Measurements from ENCODE around the gene SRMS. TPM values are rescaled to one million over a fixed set of nuclear protein-coding genes. Genes with fewer than 3 reads are reported as not detected.
A peak's percentile ranks its signal among the peaks of the same experiment; 100 is the strongest.

The SRMS gene
- total RNA-seq, 1 donor from 2014 or later = not detected

- no peak for DNase-seq
These were observed 47.2 kb downstream of the SRMS start for GRCh38 chr20:63500151-63500901.

- DNase-seq = no peak
These were observed 48.1 kb downstream of the SRMS start for GRCh38 chr20:63499338-63499969.

- DNase-seq = peak; percentile 12
These were observed 48.6 kb downstream of the SRMS start, which contains the start of gene EEF1A2 for GRCh38 chr20:63498960-63499337. Gene EEF1A2 (minus strand): TSS chr20:63499083. CDS start chr20:63497763, 1,320 bp downstream.

- peak; percentile 37 for DNase-seq
These were observed 49.3 kb downstream of the SRMS start for GRCh38 chr20:63497946-63498935.

GRCh38 chr20:63497138-63497945 is 50.2 kb downstream of the SRMS start:
- DNase-seq = no peak

- no peak for DNase-seq
These were observed 50.9 kb downstream of the SRMS start for GRCh38 chr20:63496596-63497120.

GRCh38 chr20:63495741-63496595 is 51.6 kb downstream of the SRMS start:
- DNase-seq = peak; percentile 66

GRCh38 chr20:63495167-63495720 is 52.3 kb downstream of the SRMS start:
- no peak for DNase-seq

GRCh38 chr20:63494420-63495166 is 53.0 kb downstream of the SRMS start:
- no peak for DNase-seq

- no peak for DNase-seq
These were observed 53.5 kb downstream of the SRMS start for GRCh38 chr20:63494084-63494419.

GRCh38 chr20:63493563-63494020 is 54.0 kb downstream of the SRMS start:
- DNase-seq = no peak

- no peak for DNase-seq
These were observed 54.6 kb downstream of the SRMS start for GRCh38 chr20:63492982-63493381.

GRCh38 chr20:63492518-63492917 is 55.0 kb downstream of the SRMS start:
- no peak for DNase-seq

- no peak for DNase-seq
These were observed 55.8 kb downstream of the SRMS start for GRCh38 chr20:63491635-63492230.

GRCh38 chr20:63491078-63491477 is 56.5 kb downstream of the SRMS start:
- DNase-seq = no peak

Data from dermis blood vessel endothelial cell (primary cell).